Adrenal gland (tissue), 5 donors: ENCODE data around the gene ADGRF3.
"Not testable (repeated sequence)": the region's sequence is repeated elsewhere in the genome, so short reads cannot be mapped to it uniquely, and the experiment has no call there.

Experiments used
- POLR2A ChIP-seq, 2 donors: fragments of 450-650 bp; IDR thresholded peaks; one replicate each; pipeline ENCODE4 v1.6.1; 2017; ENCODE audit warnings: antibody characterized with exemption in 2 of 2, mild to moderate bottlenecking in 2 of 2, moderate library complexity in 1 of 2
- TF ChIP-seq, protein P1 (sequence below), 6 experiments: fragments of 450-650 bp in 4 of 6; fragments of 200-600 bp in 2 of 6; sonication (generic) in 1 of 6; IDR thresholded peaks; 1 replicate in 5 of 6; 2 replicates in 1 of 6; pipeline versions ENCODE4 v1.5.1 to v1.8.0; 2016 to 2021; ENCODE audit warnings: antibody characterized with exemption in 6 of 6, mild to moderate bottlenecking in 2 of 6, moderate library complexity in 1 of 6
- donor health status: DM: no; HTN: no; CAD: no.

DNA sequence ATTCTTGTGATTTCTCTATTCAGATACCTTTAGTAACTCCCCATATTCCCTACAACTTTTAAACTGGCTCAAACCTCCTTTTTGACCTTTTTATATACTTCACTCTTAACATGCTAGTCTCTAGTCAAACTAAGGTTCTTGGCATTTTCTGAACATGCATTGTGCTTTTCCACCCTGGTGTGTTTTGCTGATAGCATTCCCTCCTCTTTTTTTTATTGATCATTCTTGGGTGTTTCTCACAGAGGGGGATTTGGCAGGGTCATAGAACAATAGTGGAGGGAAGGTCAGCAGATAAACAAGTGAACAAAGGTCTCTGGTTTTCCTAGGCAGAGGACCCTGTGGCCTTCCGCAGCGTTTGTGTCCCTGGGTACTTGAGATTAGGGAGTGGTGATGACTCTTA is 23.1 kb upstream of the ADGRF3 start:
- not testable (repeated sequence) for TF ChIP-seq POLR2A (IDR thresholded peaks at IDR 0.05)
- TF ChIP-seq, protein P1, sequence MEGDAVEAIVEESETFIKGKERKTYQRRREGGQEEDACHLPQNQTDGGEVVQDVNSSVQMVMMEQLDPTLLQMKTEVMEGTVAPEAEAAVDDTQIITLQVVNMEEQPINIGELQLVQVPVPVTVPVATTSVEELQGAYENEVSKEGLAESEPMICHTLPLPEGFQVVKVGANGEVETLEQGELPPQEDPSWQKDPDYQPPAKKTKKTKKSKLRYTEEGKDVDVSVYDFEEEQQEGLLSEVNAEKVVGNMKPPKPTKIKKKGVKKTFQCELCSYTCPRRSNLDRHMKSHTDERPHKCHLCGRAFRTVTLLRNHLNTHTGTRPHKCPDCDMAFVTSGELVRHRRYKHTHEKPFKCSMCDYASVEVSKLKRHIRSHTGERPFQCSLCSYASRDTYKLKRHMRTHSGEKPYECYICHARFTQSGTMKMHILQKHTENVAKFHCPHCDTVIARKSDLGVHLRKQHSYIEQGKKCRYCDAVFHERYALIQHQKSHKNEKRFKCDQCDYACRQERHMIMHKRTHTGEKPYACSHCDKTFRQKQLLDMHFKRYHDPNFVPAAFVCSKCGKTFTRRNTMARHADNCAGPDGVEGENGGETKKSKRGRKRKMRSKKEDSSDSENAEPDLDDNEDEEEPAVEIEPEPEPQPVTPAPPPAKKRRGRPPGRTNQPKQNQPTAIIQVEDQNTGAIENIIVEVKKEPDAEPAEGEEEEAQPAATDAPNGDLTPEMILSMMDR (IDR thresholded peaks at IDR 0.05), result not testable (repeated sequence)
